Cerebellar cortex (tissue), 1 donor: ENCODE data around the gene BCAS4.

Source experiments
- DNase-seq: peaks from one replicate; pipeline ENCODE4 v3.0.0-alpha.2; 2015; ENCODE audit warnings: low spot score

Gene BCAS4

DNA sequence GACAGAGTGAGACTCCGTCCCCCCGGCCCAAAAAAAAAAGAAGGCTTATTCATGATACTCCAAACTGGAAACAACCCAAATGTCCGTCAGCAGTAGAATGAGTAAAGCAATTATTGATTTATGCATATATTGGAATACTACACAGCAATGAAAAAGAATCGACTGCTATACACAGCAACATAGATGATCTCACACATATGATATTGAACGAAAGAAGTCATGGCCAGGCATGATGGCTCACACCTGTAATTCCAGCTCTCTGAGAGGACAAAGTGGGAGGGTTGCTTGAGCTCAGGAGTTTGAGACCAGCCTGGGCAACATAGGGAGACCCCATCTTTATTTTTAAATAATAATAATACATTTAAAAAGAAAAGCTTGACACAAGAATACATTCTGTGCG, 28.5 kb downstream of the BCAS4 start:
- no peak for DNase-seq

DNA sequence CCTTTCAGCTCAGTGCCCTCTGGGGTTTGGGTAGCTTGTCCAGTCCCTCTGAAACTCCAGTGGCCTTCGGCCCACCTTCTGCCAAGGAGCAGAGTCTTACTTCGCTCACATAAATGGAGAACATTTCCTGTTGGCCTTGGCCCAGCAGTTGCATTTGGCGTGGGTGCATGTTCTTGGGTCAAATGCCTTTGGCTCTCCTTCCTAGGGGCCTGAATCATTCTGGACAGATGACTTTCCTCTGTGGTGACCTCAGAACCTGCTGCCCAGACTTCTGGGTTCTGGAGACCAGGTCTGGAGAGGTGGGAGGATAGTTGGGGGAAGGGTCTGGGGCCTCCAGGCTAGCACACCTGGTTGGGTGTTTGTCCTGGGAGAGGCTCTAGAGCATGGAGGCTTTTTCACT, 29.3 kb downstream of the BCAS4 start:
- no peak for DNase-seq

DNA sequence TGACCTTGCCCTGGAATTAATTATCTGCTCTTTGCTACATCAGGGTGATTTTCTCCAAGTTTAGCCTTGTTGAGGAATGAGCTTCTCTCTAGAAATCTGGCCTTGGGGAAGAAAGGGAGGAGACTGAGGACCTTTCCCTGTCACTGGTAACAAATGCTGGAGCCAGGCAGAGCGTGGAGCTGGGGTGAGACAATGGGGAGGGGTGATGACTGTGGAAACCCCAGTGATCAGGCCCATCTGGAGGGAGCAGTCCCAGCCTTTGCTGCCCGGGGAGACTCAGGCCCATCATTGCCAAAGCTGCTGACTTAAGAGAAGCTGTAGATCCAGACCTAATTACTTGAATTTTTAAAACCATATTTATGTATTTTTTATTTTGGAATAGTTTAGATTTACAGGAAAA, 31.3 kb downstream of the BCAS4 start:
- DNase-seq: no peak

- DNase-seq: no peak
Observed at GRCh38 chr20:50828363-50829136, 33.7 kb downstream of the BCAS4 start.

DNA sequence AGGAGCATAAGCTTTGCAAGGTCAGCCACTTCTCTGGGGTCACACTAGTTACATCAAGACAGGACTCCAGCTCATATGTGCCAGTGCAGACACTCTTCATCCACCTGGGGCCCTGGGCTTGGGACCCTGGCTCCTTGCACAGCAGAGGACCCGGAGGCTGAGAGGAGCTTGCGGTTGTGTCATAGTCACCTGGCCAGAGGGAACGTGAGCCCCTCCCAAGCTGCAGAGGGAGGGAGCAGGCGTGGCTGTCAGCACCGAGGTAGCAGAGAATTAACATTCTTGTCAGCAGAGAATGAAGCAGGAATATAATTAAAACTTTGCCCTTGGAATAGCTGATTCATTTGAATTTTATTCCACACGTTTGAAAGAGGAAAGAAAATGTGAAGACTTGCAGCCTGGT, 36.8 kb downstream of the BCAS4 start:
- DNase-seq: no peak

DNA sequence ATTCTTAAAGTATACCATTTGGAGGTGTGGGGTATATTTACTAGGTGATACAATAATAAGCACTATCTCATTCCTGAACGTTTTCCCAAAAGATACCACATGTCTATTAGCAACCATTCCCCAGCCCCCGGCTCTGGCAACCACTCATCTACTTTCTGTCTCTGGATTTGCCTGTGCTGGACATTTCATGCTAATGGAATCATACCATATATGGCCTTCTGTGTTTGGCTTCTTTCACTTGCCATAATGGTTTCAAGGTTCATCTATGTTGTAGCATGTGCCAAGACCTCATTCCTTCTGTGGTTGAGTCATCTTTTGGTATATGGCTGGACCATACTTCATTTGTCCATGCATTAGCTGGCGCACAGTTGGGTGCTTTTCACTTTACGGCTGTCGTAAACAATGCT, 39.7 kb downstream of the BCAS4 start:
- no peak for DNase-seq

DNA sequence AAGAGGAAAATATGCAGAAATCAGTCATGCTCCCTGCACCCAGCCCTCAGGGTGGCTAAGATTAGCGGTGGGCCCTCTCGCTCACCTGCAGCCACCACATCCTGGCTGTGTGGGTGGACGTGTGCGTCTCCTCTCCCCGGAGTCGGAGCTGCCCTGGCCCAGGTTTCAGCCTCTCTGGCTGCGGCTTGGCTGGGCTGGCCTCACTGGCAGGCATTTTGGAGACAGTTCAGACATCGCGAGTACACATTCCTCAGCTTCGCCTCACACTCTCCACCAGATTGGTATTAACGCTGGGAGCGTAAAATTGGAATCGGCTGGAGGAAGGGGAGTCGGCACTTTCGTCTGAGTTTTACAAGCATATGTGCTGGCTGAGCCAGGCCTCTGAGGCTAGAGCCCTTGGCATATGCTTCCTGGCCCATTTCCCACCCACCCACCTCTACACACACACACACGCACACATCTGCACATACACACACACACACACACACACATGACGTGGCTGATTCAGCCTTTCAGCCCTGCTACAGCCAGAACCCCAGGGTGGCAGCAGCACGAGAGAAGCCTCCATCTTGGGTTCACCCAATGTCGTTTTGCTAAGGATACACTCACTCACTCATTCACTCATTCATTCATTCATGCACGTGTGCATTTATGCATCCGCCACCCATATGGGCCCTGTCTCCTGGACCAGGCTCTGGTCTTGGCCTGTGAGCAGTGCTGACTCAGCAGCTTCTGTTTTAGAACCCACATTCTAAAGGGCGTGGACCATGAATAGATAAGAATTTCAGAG, 42.9 kb downstream of the BCAS4 start:
- DNase-seq: peak; percentile 28

DNA sequence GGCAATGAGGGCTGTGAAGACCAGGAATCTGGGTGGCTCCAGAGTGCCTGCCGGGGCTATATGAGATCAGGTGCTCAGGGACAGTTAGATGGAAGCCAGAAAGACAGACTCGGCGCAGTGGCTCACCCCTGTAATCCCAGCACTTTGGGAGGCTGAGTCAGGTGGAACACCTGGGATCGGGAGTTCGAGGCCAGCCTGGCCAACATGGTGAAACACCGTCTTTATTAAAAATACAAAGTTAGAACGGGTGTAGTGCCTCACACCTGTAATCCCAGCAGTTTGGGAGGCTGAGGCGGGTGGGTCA, 43.4 kb downstream of the BCAS4 start:
- DNase-seq: no peak

DNA sequence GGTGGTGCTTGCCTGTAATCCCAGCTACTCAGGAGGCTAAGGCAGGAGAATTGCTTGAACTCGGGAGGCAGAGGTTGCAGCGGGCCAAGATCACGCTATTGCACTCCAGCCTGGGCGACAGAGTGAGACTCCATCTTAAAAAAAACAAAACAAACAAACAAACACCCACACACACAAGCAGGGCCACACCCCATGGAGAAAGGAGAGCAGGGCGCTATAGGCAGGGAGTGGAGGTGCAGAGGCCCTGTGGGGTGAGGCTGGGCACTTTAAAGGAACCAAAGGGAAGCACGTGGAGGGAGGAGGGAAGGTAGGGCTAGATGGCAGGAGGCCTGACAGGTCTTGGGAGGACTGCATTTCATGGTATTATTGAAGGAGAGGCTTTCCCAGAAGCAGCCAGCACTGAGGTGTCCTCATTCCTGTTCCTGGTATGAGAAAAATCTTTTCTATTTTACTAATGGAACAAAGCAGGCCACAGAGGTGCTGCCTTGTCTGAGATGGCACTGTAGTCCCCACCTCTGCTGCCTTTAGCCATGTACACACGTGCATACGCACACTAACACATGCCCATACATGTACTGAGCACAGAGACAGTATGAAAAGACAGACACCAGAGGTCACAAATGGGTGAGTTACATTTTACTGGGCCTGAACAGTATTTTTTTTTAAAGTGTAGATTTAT, 44.0 kb downstream of the BCAS4 start:
- DNase-seq: no peak

GRCh38 chr20:50842821-50843220, 48.0 kb downstream of the BCAS4 start:
- DNase-seq: no peak

- DNase-seq: no peak
Observed at GRCh38 chr20:50843331-50844276, 48.7 kb downstream of the BCAS4 start.

- DNase-seq: no peak
Observed at GRCh38 chr20:50844430-50845100, 49.7 kb downstream of the BCAS4 start.

- DNase-seq: no peak
Observed at GRCh38 chr20:50845566-50846215, 50.8 kb downstream of the BCAS4 start.

DNA sequence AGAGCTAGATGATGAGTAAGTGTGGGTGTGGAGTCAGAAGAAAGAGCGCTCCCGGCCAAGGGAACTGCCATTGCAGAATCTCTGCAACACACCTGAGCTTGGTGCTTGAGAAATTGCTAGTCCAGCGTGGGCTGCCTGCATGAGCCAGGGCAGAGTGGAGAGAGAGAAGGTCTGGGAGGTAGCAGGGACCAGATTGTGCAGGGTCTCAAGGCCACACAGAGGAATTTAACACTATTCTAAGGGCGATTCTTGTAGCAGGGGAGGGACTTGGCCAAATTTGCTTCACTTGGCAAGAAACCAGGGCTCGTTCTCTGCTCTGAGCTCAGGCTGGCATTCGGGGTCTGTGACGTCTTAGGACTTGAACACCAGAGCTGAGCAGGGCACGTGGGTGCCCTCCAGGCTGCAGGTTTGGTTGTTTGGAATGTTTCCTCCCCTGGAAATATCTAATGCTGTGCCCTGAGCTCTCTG, 53.5 kb downstream of the BCAS4 start:
- peak; percentile 70 for DNase-seq

- peak; percentile 46 for DNase-seq
Observed at GRCh38 chr20:50848846-50849673, 54.2 kb downstream of the BCAS4 start.

- no peak for DNase-seq
Observed at GRCh38 chr20:50850721-50851286, 55.9 kb downstream of the BCAS4 start.

DNA sequence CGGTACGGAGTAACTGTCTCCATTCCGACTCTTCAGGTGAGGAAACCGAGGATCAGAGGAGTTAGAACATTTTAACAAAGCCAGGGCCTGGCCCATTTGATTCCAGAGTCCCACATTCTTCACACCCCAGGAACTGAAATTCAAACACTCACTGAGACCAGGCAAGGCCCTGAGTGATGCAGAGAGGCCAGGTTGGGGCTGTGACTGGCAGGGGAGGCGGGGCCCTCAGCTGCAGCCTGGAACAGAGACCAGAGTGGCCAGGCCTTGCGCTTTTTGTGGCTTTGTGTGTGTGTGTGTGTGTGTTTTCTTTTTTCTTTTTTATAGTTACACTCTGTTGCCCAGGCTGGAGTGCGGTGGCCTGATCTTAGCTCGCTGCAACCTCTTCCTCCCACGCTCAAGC, 57.2 kb downstream of the BCAS4 start:
- DNase-seq: no peak

DNA sequence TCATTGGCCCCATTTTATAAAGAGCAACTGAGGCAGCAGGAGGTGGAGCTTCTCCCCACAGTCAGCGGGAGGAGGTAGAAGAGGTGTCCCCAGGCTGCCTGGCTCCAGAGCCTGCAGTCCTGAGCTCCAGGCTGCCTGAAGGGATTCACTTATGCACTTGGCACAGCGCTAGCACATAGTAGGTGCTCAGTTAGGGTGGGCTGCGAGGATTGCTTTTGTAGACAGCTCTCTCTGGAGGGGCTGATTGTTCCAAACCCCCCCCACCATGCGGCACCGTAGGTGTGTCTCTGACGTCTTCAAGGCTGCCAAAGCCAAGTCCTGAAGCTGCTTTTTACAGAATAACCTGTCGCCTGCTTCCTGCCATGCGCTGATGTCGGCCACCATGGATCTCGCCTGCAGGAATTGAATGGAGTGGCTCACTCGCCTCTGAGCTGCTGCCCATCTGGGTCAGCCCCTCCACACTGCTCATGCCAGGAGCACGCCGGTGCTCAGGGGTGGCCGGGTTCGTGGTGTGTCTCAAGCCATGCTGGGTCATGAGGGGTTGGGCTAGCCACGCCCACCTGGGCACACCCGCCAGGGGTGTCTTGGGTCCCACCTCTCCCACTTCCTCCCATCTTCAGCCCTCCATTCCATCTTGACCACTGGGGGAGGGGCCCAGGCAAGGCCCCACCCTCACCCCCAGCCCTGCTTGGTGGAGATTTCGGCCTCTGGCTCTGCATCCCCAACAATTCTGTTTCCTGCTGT, 59.8 kb downstream of the BCAS4 start:
- no peak for DNase-seq
